Measurements from ENCODE around the gene PRDX6. TPM values are rescaled to one million over a fixed set of nuclear protein-coding genes. Genes with fewer than 3 reads are reported as not detected.

PRDX6 gene
- total RNA-seq, 1 experiment from 2014 or later = 502 TPM

DNA sequence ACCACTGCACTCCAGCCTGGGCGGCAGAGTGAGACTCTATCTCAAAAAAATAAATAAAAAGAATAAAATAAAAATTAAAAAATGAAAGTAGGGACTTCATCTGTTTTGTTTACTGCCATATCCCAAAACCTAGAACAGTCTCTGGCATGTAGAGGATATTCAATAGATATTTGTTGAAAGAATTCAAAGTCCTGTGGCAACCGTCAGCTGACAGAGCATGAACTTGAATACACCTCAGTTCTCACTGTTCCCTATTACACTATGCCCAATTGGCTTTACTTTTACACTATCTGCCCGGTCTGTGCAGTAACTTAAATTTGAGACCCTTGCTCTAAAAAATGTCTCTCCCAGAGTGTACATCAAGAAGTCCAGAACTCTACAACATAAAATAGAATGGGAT is 46.2 kb downstream of the PRDX6 start:
- ChIA-PET POLR2A (interaction anchor here (0.5 to 1.2 kb wide), 3 partner anchors 16 to 175 kb away, joined by 3 to 5 read pairs (median 3); no protein-coding TSS in a partner anchor), CTCF (interaction anchor here (0.6 to 0.9 kb wide), 3 partner anchors 12 to 190 kb away, joined by 3 read pairs; no protein-coding TSS in a partner anchor)
- no TSS peak for BruUV-seq (replicated peaks)

DNA sequence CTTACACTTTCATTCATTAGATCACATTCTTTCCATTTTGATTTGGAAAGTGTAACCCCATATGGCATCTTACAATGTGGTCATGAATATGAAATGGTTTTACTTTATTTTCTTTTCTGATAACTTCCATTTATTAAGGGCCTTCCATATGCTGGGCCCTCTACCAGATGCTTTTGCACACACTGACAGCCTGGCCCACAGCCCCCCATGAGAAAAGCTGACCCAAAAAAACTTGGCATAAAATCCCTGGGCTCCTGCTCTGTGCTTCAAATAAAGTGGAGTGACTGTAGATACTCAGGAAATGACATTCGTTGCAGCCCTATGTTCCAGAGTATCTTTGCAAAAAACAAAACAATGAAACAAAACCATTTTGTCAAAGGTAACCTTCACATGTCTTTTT is 48.8 kb downstream of the PRDX6 start:
- BruUV-seq (replicated peaks) = no TSS peak
- intact Hi-C loops (cut with micrococcal nuclease) = no loop called here
- Mint-ChIP-seq H3K9me3 (ENCODE audit: unreplicated experiment) (no peaks in the 10 kb centered on the region), H3K4me1 (ENCODE audit: insufficient read depth, unreplicated experiment) (peaks cover 28% of the 10 kb centered on the region), H3K4me3 (ENCODE audit: unreplicated experiment) (no peak overlapping the region), H3K27ac (ENCODE audit: low read depth, unreplicated experiment) (peak overlapping the region; percentile 63), H3K36me3 (ENCODE audit: insufficient read depth, unreplicated experiment) (no peaks in the 10 kb centered on the region), H3K27me3 (ENCODE audit: insufficient read depth, unreplicated experiment) (no peaks in the 10 kb centered on the region)
- TF ChIP-seq, protein P1, sequence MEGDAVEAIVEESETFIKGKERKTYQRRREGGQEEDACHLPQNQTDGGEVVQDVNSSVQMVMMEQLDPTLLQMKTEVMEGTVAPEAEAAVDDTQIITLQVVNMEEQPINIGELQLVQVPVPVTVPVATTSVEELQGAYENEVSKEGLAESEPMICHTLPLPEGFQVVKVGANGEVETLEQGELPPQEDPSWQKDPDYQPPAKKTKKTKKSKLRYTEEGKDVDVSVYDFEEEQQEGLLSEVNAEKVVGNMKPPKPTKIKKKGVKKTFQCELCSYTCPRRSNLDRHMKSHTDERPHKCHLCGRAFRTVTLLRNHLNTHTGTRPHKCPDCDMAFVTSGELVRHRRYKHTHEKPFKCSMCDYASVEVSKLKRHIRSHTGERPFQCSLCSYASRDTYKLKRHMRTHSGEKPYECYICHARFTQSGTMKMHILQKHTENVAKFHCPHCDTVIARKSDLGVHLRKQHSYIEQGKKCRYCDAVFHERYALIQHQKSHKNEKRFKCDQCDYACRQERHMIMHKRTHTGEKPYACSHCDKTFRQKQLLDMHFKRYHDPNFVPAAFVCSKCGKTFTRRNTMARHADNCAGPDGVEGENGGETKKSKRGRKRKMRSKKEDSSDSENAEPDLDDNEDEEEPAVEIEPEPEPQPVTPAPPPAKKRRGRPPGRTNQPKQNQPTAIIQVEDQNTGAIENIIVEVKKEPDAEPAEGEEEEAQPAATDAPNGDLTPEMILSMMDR (IDR thresholded peaks at IDR 0.05; ENCODE audit: unreplicated experiment) = no peak
- no peak for DNase-seq (ENCODE audit: unreplicated experiment)
- POLR2A ChIA-PET = interaction anchor here (1.2 to 4.1 kb wide), 4 partner anchors 9 to 189 kb away, joined by 3 to 62 read pairs (median 42); partner anchors contain the start of genes KLHL20 and PRDX6
- CTCF ChIA-PET = no interaction called here

More for the DNA sequence above, 46.2 kb downstream of the PRDX6 start:
- H3K27ac Mint-ChIP-seq (ENCODE audit: low read depth, unreplicated experiment) = no peak overlapping the region
- no peaks in the 10 kb centered on the region for H3K36me3 Mint-ChIP-seq (ENCODE audit: insufficient read depth, unreplicated experiment)
- H3K4me3 Mint-ChIP-seq (ENCODE audit: unreplicated experiment) = no peak overlapping the region
- peaks cover 24% of the 10 kb centered on the region for H3K4me1 Mint-ChIP-seq (ENCODE audit: insufficient read depth, unreplicated experiment)
- TF ChIP-seq, protein P1 (IDR thresholded peaks at IDR 0.05; ENCODE audit: unreplicated experiment) = no peak
- H3K27me3 Mint-ChIP-seq (ENCODE audit: insufficient read depth, unreplicated experiment) = no peaks in the 10 kb centered on the region
- no peak for DNase-seq (ENCODE audit: unreplicated experiment)
- intact Hi-C loops (cut with micrococcal nuclease) = no loop called here
- no peaks in the 10 kb centered on the region for H3K9me3 Mint-ChIP-seq (ENCODE audit: unreplicated experiment)

DNA sequence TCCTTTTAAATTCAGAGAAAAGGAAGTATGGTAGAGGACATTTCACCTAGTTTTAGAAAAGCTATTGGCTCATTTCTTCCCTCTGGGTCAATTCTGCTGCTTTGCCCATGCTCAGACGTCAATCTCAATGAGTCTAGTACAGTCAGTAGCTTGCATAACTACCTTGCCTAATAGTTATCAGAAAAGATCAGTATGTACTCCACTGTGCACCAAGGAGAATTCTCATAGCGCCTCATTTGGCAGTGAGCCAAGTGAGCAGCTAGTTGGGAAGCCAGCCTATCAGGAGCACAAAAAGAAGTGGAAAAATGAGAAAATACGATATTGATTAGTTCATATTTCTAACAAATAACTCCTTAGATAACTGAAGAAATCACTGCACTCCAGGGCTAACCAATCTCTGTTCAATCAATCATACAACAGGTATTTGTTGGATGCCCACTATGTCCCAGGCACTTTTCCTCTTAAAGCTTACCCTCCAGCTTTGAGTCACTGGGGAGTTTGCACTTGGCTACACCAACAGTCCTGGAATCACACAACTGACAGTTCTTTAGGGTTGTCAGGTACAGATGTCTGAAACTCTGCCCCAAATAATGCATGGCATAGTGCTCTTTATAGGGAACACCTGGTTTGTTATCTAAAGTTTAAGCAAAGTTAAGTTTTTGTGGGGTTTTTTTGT is 50.2 kb downstream of the PRDX6 start:
- peak overlapping the region; percentile 63 for H3K27ac Mint-ChIP-seq (ENCODE audit: low read depth, unreplicated experiment)
- CTCF ChIA-PET = interaction anchor here (0.8 to 2.1 kb wide), 6 partner anchors 8 to 187 kb away, joined by 3 to 5 read pairs (median 3); partner anchors contain the start of gene KLHL20
- TF ChIP-seq, protein P1 (IDR thresholded peaks at IDR 0.05; ENCODE audit: unreplicated experiment) = no peak
- H3K36me3 Mint-ChIP-seq (ENCODE audit: insufficient read depth, unreplicated experiment) = no peaks in the 10 kb centered on the region
- H3K4me3 Mint-ChIP-seq (ENCODE audit: unreplicated experiment) = peak overlapping the region; percentile 37
- POLR2A ChIA-PET = interaction anchor here (0.6 to 4.1 kb wide), 22 partner anchors 8 to 581 kb away, joined by 3 to 62 read pairs (median 4); partner anchors contain the start of genes CENPL, DARS2, KLHL20 and PRDX6
- no peaks in the 10 kb centered on the region for H3K9me3 Mint-ChIP-seq (ENCODE audit: unreplicated experiment)
- no peaks in the 10 kb centered on the region for H3K27me3 Mint-ChIP-seq (ENCODE audit: insufficient read depth, unreplicated experiment)
- intact Hi-C loops (cut with micrococcal nuclease) = no loop called here
- DNase-seq (ENCODE audit: unreplicated experiment) = peak; percentile 95
- H3K4me1 Mint-ChIP-seq (ENCODE audit: insufficient read depth, unreplicated experiment) = peaks cover 28% of the 10 kb centered on the region
- no TSS peak for BruUV-seq (replicated peaks)

DNA sequence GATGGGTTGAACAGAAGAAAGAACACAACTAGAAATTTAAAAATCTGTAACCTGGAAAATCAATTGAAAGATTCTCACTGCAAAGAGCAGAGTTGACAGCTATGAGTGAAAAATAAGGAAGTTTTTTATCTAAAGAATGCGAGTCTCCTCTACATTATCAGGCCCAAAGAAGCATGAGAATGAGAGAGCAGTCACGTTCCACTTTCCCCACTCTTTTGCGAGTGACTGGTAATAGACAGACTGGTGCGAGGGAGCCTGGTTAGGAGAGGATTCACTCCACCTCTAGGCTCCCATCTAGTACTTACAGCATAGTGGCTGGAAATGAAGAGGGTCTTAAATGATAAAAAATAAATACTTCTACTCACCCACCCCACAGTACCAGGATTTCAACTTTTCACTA is 52.0 kb downstream of the PRDX6 start:
- Mint-ChIP-seq H3K27me3 (ENCODE audit: insufficient read depth, unreplicated experiment) (no peaks in the 10 kb centered on the region), H3K27ac (ENCODE audit: low read depth, unreplicated experiment) (peak overlapping the region; percentile 65), H3K9me3 (ENCODE audit: unreplicated experiment) (no peaks in the 10 kb centered on the region), H3K36me3 (ENCODE audit: insufficient read depth, unreplicated experiment) (no peaks in the 10 kb centered on the region), H3K4me3 (ENCODE audit: unreplicated experiment) (no peak overlapping the region), H3K4me1 (ENCODE audit: insufficient read depth, unreplicated experiment) (peaks cover 28% of the 10 kb centered on the region)
- intact Hi-C loops (cut with micrococcal nuclease) = no loop called here
- ChIA-PET POLR2A (interaction anchor here (3.3 to 4.2 kb wide), 3 partner anchors 23 to 186 kb away, joined by 25 to 47 read pairs (median 36); partner anchors contain the start of genes KLHL20 and PRDX6), CTCF (interaction anchor here (0.6 to 1.3 kb wide), 4 partner anchors 41 to 117 kb away, joined by 3 to 4 read pairs (median 3); no protein-coding TSS in a partner anchor)
- TF ChIP-seq, protein P1 (IDR thresholded peaks at IDR 0.05; ENCODE audit: unreplicated experiment) = no peak
- no TSS peak for BruUV-seq (replicated peaks)
- no peak for DNase-seq (ENCODE audit: unreplicated experiment)
